Measurements from ENCODE around the gene PCDHB11. TPM values are rescaled to one million over a fixed set of nuclear protein-coding genes. Genes with fewer than 3 reads are reported as not detected.
A peak's percentile ranks its signal among the peaks of the same experiment; 100 is the strongest.
"Not testable (repeated sequence)": the region's sequence is repeated elsewhere in the genome, so short reads cannot be mapped to it uniquely, and the experiment has no call there.

The PCDHB11 gene
- total RNA-seq, 1 experiment from 2014 or later, result 0.85 TPM

DNA sequence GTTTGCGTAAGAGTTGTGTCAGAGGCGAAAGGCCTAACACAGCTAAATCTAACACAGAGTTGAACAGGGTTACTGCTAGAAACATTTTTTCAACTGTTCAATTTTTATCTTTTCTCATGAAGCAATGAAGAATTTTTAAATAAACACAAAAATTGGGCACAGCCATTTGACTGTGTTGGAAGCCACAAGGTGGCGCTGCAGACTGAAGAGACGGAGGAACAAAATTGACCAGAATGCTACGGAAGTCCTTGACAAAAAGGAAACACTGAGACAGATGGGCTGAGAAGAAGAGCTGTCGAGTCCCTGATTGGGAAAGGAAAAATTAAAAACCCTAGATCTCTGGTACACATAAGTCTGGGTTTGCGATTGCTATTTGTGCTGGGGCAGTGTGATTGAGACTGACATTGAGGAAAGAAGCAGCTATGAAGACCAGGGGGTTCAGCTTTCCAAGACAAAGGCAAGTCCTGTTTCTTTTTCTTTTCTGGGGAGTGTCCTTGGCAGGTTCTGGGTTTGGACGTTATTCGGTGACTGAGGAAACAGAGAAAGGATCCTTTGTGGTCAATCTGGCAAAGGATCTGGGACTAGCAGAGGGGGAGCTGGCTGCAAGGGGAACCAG lies 12.4 kb upstream of the PCDHB11 start, which contains the start of gene PCDHB9:
TSS of gene PCDHB9 (plus strand) at position 265 of the 616 bp plus-strand sequence. CDS start at position 423, 158 bp downstream.
- intact Hi-C loops (cut with micrococcal nuclease; ENCODE audit: unreplicated experiment), result no loop called here
- H3K36me3 Mint-ChIP-seq (ENCODE audit: insufficient read depth, unreplicated experiment), result no peaks in the 10 kb centered on the region
- peaks cover 28% of the 10 kb centered on the region for H3K9me3 Mint-ChIP-seq (ENCODE audit: low read depth, unreplicated experiment)
- DNase-seq, result peak; percentile 66
- TSS peak; percentile 82 for BruUV-seq (replicated peaks)
- no peaks in the 10 kb centered on the region for H3K4me1 Mint-ChIP-seq (ENCODE audit: low read depth, unreplicated experiment)
- TF ChIP-seq, protein P1, sequence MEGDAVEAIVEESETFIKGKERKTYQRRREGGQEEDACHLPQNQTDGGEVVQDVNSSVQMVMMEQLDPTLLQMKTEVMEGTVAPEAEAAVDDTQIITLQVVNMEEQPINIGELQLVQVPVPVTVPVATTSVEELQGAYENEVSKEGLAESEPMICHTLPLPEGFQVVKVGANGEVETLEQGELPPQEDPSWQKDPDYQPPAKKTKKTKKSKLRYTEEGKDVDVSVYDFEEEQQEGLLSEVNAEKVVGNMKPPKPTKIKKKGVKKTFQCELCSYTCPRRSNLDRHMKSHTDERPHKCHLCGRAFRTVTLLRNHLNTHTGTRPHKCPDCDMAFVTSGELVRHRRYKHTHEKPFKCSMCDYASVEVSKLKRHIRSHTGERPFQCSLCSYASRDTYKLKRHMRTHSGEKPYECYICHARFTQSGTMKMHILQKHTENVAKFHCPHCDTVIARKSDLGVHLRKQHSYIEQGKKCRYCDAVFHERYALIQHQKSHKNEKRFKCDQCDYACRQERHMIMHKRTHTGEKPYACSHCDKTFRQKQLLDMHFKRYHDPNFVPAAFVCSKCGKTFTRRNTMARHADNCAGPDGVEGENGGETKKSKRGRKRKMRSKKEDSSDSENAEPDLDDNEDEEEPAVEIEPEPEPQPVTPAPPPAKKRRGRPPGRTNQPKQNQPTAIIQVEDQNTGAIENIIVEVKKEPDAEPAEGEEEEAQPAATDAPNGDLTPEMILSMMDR (IDR thresholded peaks at IDR 0.05; ENCODE audit: unreplicated experiment), result peak; percentile 24
- CTCF ChIA-PET, result interaction anchor here (0.6 to 1.3 kb wide), 4 partner anchors 22 to 377 kb away, joined by 3 to 6 read pairs (median 4); partner anchors contain the start of genes PCDHB12 and PCDHB14
- no peak within 1 kb of the TSS for H3K27ac Mint-ChIP-seq (ENCODE audit: unreplicated experiment)
- peak within 1 kb of the TSS; percentile 53 for H3K4me3 Mint-ChIP-seq (ENCODE audit: low read depth, unreplicated experiment)
- H3K27me3 Mint-ChIP-seq (ENCODE audit: unreplicated experiment), result no peaks in the 10 kb centered on the region

DNA sequence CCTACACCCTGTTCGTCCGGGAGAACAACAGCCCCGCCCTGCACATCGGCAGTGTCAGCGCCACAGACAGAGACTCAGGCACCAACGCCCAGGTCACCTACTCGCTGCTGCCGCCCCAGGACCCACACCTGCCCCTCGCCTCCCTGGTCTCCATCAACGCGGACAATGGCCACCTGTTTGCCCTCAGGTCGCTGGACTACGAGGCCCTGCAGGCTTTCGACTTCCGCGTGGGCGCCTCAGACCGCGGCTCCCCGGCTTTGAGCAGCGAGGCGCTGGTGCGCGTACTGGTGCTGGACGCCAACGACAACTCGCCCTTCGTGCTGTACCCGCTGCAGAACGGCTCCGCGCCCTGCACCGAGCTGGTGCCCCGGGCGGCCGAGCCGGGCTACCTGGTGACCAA lies 10.7 kb upstream of the PCDHB11 start:
- BruUV-seq (replicated peaks); DNase-seq; H3K27me3 Mint-ChIP-seq (ENCODE audit: unreplicated experiment); H3K4me1 Mint-ChIP-seq (ENCODE audit: low read depth, unreplicated experiment); intact Hi-C loops (cut with micrococcal nuclease; ENCODE audit: unreplicated experiment); H3K27ac Mint-ChIP-seq (ENCODE audit: unreplicated experiment); H3K36me3 Mint-ChIP-seq (ENCODE audit: insufficient read depth, unreplicated experiment); CTCF ChIA-PET; H3K4me3 Mint-ChIP-seq (ENCODE audit: low read depth, unreplicated experiment): not testable (repeated sequence)
- peaks cover 25% of the 10 kb centered on the region for H3K9me3 Mint-ChIP-seq (ENCODE audit: low read depth, unreplicated experiment)

DNA sequence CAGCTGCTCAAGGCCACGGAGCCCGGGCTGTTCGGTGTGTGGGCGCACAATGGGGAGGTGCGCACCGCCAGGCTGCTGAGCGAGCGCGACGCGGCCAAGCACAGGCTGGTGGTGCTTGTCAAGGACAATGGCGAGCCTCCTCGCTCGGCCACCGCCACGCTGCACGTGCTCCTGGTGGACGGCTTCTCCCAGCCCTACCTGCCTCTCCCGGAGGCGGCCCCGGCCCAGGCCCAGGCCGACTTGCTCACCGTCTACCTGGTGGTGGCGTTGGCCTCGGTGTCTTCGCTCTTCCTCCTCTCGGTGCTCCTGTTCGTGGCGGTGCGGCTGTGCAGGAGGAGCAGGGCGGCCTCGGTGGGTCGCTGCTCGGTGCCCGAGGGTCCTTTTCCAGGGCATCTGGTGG lies 10.3 kb upstream of the PCDHB11 start:
- intact Hi-C loops (cut with micrococcal nuclease; ENCODE audit: unreplicated experiment); H3K27ac Mint-ChIP-seq (ENCODE audit: unreplicated experiment); BruUV-seq (replicated peaks); H3K4me1 Mint-ChIP-seq (ENCODE audit: low read depth, unreplicated experiment); H3K4me3 Mint-ChIP-seq (ENCODE audit: low read depth, unreplicated experiment); DNase-seq; H3K27me3 Mint-ChIP-seq (ENCODE audit: unreplicated experiment); H3K36me3 Mint-ChIP-seq (ENCODE audit: insufficient read depth, unreplicated experiment); CTCF ChIA-PET: not testable (repeated sequence)
- peaks cover 25% of the 10 kb centered on the region for H3K9me3 Mint-ChIP-seq (ENCODE audit: low read depth, unreplicated experiment)

DNA sequence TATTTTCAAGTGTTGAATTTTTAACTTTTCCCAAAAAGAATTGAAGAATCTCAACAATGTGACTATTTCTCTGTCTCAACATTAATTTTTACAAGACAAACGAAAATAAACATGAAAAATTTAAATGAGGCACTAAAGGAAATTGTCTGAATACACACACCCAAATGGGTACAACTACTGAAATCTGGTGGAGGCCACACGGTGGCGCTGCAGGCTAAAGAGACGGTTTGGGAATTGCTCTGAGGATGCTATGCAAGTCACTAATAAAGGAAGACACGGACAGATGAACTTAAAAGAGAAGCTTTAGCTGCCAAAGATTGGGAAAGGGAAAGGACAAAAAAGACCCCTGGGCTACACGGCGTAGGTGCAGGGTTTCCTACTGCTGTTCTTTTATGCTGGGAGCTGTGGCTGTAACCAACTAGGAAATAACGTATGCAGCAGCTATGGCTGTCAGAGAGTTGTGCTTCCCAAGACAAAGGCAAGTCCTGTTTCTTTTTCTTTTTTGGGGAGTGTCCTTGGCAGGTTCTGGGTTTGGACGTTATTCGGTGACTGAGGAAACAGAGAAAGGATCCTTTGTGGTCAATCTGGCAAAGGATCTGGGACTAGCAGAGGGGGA lies 7.2 kb upstream of the PCDHB11 start, which contains the start of gene PCDHB10:
TSS of gene PCDHB10 (plus strand) at position 244 of the 616 bp plus-strand sequence. CDS start at position 444, 200 bp downstream.
- Mint-ChIP-seq H3K27me3 (ENCODE audit: unreplicated experiment) (no peaks in the 10 kb centered on the region), H3K4me1 (ENCODE audit: low read depth, unreplicated experiment) (no peaks in the 10 kb centered on the region), H3K9me3 (ENCODE audit: low read depth, unreplicated experiment) (peaks cover 17% of the 10 kb centered on the region), H3K36me3 (ENCODE audit: insufficient read depth, unreplicated experiment) (no peaks in the 10 kb centered on the region), H3K4me3 (ENCODE audit: low read depth, unreplicated experiment) (peak within 1 kb of the TSS; percentile 46), H3K27ac (ENCODE audit: unreplicated experiment) (no peak within 1 kb of the TSS)
- BruUV-seq (replicated peaks), result no TSS peak
- TF ChIP-seq, protein P1 (IDR thresholded peaks at IDR 0.05; ENCODE audit: unreplicated experiment), result no peak
- CTCF ChIA-PET, result interaction anchor here (1.0 to 1.2 kb wide), 2 partner anchors 158 to 366 kb away, joined by 3 read pairs; partner anchors contain the start of gene PCDHGB1
- intact Hi-C loops (cut with micrococcal nuclease; ENCODE audit: unreplicated experiment), result no loop called here
- DNase-seq, result peak; percentile 59

DNA sequence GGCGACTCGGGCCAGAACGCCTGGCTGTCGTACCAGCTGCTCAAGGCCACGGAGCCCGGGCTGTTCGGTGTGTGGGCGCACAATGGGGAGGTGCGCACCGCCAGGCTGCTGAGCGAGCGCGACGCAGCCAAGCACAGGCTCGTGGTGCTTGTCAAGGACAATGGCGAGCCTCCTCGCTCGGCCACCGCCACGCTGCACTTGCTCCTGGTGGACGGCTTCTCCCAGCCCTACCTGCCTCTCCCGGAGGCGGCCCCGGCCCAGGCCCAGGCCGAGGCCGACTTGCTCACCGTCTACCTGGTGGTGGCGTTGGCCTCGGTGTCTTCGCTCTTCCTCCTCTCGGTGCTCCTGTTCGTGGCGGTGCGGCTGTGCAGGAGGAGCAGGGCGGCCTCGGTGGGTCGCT lies 5.1 kb upstream of the PCDHB11 start:
- DNase-seq; H3K4me1 Mint-ChIP-seq (ENCODE audit: low read depth, unreplicated experiment); CTCF ChIA-PET; H3K4me3 Mint-ChIP-seq (ENCODE audit: low read depth, unreplicated experiment); H3K36me3 Mint-ChIP-seq (ENCODE audit: insufficient read depth, unreplicated experiment); intact Hi-C loops (cut with micrococcal nuclease; ENCODE audit: unreplicated experiment); BruUV-seq (replicated peaks); H3K27ac Mint-ChIP-seq (ENCODE audit: unreplicated experiment); H3K27me3 Mint-ChIP-seq (ENCODE audit: unreplicated experiment): not testable (repeated sequence)
- H3K9me3 Mint-ChIP-seq (ENCODE audit: low read depth, unreplicated experiment), result peaks cover 16% of the 10 kb centered on the region

Measured in Calu3 (cell line).